ENCODE results near the gene DUOX2.

Gene DUOX2

GRCh38 chr15:45155739-45156138 is 41.8 kb upstream of the DUOX2 start:
- no peak overlapping the region for H3K4me3 ChIP-seq (ENCODE audit: low read depth, low read length)
- no peak for TF ChIP-seq CTCF (IDR thresholded peaks at IDR 0.05; ENCODE audit: low read depth, low read length)
- no peak for DNase-seq (ENCODE audit: low read depth, low spot score)
- in situ Hi-C loops (cut with HindIII; ENCODE audit: low sequenced_read_pairs): no loop called here

GRCh38 chr15:45151998-45152828 is 38.2 kb upstream of the DUOX2 start:
- no peak overlapping the region for H3K4me3 ChIP-seq (ENCODE audit: low read depth, low read length)
- no peak for TF ChIP-seq CTCF (IDR thresholded peaks at IDR 0.05; ENCODE audit: low read depth, low read length)
- in situ Hi-C loops (cut with HindIII; ENCODE audit: low sequenced_read_pairs): no loop called here
- DNase-seq (ENCODE audit: low read depth, low spot score): no peak

GRCh38 chr15:45150997-45151396 is 37.0 kb upstream of the DUOX2 start:
- TF ChIP-seq CTCF (IDR thresholded peaks at IDR 0.05; ENCODE audit: low read depth, low read length): no peak
- in situ Hi-C loops (cut with HindIII; ENCODE audit: low sequenced_read_pairs): no loop called here
- no peak overlapping the region for H3K4me3 ChIP-seq (ENCODE audit: low read depth, low read length)
- DNase-seq (ENCODE audit: low read depth, low spot score): no peak

- no peak for DNase-seq (ENCODE audit: low read depth, low spot score)
- TF ChIP-seq CTCF (IDR thresholded peaks at IDR 0.05; ENCODE audit: low read depth, low read length): no peak
- in situ Hi-C loops (cut with HindIII; ENCODE audit: low sequenced_read_pairs): no loop called here
- no peak overlapping the region for H3K4me3 ChIP-seq (ENCODE audit: low read depth, low read length)
Observed at GRCh38 chr15:45150481-45150880, 36.5 kb upstream of the DUOX2 start.

- no peak overlapping the region for H3K4me3 ChIP-seq (ENCODE audit: low read depth, low read length)
- in situ Hi-C loops (cut with HindIII; ENCODE audit: low sequenced_read_pairs): no loop called here
Observed at GRCh38 chr15:45149060-45149459, 35.1 kb upstream of the DUOX2 start.

More at GRCh38 chr15:45149060-45149459, 35.1 kb upstream of the DUOX2 start:
- no peak for DNase-seq (ENCODE audit: low read depth, low spot score)
- no peak for TF ChIP-seq CTCF (IDR thresholded peaks at IDR 0.05; ENCODE audit: low read depth, low read length)
